GM18517 (cell line): Measurements from ENCODE around the gene RAPGEF2.
"Not testable (repeated sequence)": the region's sequence is repeated elsewhere in the genome, so short reads cannot be mapped to it uniquely, and the experiment has no call there.

ENCODE experiments used
- ATAC-seq: cut with Tn5 transposase; IDR thresholded peaks from one replicate; pipeline ENCODE4 v1.9.1; 2021; ENCODE audit warnings: mild to moderate bottlenecking, moderate library complexity; ENCODE audit not compliant: unreplicated experiment

Gene RAPGEF2

DNA sequence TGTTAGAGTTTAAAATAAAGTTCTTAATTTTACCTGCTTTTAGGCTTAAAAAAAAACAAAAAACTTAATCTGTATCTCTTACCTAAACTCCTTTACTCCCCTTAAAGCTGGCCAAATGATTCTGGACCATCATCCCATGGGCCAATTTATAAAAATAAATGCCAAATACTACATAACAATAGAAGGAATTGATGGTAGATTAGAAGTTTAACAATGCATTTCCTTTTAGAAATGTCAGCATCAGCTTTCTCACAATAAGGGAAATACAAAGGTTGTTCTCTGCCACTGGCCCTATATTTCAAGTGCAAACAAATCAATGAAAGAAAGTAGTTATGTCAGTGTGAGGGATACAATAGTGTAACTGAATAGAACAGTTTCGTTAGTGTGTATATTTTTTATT lies 5.7 kb upstream of the RAPGEF2 start:
- no peak for ATAC-seq

DNA sequence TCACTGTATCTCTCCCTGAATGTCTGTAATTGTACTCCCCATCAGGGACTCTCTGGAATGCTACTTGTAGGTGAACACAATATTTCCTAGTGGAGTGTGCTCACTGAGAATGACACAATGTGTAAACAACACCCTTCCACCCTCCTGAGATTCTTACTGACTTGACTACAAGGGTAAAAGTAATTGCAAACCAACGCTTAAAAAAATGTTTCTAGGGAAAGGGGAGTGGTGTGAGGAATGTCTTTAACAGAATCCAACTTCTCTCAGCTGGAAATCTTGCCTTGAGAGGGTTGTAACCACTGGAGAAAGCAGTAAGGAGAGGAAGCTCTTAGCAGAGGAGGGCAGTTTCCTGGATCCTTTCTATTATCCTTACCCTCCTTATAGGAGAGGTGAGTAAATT lies 5.1 kb upstream of the RAPGEF2 start:
- ATAC-seq, result no peak

DNA sequence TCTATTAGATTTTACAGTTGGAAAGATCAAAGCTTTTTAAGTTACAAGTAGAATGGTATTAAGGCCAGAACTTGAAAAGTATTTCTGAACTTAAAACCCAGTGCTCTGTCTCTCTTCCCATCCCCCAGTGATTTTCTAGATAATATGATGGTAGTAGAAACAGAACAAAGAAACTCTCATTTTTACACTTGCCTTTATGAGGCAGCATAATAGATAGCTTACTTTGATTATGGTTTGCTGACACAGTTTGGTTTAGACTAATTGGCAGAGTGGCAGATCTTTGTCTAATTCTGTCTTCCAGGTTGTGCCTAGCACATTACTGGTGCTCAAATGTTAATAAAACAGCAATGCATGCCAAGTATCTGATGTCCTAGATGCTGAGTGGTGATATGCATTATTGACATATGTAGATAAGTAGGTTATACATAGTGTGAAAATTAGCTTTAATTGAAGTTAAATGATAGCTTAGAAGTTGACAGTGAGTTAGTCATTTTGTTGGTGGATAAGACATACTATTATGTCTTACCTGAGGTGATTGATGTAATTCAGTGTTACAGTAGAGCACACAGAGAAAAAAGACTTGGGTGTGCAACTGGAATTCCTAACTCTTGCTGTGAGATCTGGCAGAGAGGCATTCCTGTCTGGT lies 4.3 kb upstream of the RAPGEF2 start:
- no peak for ATAC-seq

DNA sequence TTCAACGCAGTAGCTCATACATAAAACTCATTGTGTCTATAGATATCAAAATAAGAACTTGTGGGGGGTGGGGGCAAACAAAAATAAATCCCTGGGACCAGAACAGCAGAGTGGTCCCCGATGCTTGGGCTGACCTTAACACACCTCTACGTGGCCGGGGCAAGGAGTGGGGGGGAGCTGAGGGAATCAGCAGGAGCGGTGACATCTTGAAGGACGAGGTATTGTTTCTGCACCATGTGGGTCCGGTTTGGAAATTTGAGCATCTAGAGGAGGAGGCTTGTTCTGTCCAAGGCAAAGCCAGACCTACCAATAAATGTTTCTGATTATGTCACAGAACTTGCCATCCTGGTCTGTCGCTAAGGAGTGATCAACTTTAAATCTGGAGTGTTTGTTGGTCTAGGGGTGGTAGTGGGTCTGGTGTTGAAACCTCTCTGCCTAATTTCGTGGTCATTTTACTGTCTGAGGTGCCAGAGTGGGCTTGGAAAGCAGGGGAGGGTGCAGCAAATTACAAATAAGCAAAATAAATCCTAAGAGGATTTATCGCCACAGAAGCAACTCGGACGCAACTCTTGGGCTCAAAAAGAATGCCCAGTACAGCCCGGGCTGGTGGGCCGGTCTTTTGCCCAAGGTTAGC lies 774 bp upstream of the RAPGEF2 start:
- no peak for ATAC-seq

DNA sequence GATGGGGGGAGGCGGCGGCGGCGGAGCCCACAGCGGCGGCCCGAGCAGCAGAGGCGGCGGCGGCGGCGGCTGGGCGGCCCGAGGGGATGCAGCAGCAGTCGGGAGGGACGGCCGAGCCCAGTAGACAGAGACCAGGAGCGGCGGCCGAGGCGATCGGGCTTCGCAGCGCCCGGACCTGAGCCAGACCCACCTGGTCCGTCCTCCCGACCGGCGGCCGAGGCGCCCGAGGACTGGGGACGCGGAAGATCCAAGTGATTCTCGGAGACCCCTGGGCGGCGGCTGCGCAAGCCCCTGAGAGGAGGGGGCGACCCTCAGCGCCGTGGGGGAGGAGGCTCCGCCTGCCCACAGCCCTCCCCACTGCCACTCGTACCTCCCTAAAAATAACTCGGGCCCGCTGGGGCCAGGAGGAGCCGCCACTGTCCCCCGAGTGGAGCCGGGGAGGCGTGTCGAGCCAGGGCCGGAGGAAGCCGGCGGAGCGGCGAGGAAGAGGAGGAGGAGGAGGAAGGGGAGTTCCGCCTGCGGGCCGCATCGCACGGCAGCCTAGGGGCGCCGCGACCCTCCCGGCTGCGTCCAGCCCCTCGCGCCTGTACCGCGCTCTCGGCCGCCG lies 608 bp downstream of the RAPGEF2 start:
- peak; percentile 28 for ATAC-seq

DNA sequence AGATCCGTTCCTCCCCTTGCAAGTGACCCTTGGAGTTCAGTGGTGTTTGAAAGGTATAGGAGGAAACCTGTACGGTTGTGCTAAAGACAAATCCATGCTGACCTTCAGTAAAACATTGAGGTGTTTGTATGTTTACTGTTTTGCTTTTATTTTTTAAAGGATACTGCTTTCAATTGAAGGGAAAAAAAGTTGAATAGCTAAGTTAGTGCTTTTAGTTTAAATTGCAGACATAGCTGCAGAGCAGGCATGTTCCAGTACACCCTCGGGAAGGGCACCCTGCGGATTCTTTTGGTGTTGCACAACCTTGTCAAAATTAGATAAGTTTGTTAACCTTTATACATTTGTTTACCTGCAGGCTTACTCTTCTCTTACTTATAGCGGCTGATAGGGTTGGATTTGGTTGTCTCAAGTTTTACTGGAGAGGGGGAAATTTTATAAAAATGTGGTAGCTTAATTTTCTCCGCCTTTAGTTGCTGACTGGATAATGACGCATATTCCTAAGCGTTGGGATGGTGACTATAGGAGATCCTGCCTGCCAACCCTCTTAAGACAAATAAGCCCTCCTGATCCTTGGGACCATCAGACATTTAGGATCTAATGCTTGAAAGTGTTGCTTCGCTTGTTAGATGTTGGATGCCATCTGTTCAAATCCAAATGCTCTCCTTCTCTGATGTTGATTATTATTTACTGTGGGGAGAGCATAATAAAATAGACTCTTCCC lies 2.0 kb downstream of the RAPGEF2 start:
- no peak for ATAC-seq

DNA sequence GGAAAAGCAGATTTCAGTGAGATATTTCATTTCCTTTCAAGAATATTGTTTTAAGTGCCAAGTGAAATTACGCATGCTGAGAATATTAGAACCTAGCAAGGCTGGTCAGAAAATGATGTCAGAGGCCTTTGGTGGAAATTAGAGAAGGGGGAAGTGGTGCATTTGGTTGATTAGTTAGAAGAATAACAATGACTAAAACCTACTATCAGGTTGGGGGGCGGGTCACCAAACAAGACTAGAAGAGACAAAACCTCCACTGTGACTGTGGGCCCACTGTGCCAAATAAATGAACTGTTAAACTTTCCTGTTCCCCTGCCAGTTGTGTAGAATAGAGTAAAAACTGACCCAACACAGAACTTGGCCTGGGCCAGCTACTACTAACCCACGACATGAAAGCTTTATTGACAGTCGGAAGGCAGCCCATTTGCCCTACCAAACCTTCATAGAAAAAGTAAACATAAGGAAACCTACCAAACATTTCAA lies 2.9 kb downstream of the RAPGEF2 start:
- ATAC-seq, result peak; percentile 21

DNA sequence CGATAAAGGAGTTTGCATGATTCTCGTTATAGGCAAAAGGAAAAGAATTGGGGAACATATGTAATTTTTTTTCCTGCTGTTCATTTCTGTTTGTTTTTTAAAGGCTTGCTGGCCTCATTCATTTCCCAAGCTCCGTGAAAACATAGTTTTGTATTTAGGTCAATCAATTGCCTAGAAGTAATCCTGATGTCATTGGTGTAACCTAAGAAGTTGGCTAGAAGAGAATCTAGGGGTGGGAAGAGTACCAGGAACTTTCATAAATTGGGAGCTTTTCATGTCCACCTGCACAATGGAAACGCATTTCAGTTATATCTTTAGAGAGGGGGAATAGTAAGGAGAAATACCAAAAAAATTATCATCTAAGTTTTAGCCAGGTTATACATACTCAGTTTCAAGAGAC lies 3.8 kb downstream of the RAPGEF2 start:
- ATAC-seq, result no peak

DNA sequence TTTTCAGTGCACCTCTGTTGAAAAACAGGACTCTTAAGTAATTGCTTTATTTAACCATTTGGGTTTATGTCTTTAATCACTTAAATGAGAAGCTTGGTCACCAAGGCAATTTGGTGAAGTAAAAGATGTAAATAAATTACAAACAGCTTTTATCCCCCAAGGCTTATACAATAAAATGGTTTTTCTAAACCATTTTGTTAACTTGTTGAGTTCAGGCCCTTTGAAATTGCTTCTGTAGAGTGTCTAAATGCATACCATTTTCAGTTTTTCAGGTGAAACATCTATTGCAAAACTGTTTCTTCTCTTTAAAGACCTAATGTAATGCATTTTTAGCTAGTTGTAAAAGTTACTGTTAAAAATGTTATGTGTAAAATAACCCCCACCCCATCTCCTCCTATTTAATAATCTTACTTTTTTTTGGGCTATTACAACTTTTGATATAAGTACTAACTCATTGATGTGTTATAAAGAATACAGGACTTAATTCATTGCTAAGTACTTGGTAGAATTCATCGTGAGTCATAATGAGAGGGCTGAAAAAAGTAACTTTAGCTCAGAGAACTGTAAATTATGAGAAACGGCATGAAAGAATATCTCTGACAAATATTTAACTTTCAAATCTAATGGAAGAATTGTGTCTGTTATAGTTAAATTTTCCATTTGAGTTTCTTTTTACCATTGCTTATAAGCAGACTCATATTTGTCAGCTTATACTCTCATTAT lies 4.5 kb downstream of the RAPGEF2 start:
- no peak for ATAC-seq

DNA sequence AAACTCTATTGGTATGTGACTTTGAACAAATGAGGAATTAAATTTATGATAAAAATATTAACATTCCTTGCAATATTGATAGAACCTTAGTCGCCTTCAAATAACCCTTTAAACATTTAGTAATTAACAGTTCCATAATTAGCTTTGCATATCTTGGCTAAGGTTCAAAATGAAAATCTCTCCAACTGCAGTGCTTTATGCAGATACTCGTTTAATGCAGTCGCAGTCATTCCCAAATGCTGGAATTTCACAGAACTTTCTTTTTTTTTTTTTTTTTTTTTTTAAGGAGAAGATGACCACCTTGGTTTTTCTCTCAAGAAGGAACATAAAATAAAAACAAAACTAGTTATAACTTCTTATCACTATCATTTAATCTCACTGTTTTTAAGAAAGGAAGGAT lies 5.2 kb downstream of the RAPGEF2 start:
- ATAC-seq, result no peak

DNA sequence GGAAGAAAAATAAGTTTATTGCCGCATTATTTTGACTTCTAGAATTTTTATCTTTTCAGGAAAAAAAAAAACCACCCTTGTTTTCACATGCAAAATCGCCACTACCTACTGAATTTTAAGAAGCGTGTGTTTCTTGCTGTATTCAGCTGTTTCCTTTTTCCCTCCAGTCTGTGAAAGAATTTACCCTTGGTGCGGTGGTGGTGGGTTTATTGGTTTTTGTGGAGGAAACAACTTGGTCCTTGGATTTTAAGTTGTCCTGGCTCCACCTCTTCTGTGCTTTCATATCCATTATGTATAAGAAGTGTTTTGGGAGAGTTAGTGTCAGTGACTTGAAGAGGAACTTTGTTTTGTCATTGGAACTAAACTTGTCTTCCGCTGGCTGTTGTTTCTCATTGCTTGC lies 8.1 kb downstream of the RAPGEF2 start:
- ATAC-seq, result no peak

DNA sequence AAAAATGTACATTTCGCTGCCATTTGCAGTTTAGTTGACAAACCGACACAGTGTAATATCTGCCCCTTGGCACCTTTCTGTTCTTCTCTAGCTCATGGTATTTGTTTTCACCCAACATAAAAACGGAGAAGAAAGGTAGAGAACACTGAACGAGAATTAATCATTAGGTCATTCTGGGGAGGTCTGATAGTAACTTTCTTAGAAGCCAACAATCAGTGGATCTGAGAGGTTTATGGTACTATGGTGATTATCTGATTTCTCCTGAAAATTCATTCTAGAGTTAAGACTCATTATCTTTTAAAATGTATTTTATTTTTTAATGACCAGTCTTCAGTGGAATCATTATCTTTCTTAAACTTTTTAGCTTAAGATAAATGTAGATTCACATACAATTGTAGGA lies 8.5 kb downstream of the RAPGEF2 start:
- no peak for ATAC-seq

DNA sequence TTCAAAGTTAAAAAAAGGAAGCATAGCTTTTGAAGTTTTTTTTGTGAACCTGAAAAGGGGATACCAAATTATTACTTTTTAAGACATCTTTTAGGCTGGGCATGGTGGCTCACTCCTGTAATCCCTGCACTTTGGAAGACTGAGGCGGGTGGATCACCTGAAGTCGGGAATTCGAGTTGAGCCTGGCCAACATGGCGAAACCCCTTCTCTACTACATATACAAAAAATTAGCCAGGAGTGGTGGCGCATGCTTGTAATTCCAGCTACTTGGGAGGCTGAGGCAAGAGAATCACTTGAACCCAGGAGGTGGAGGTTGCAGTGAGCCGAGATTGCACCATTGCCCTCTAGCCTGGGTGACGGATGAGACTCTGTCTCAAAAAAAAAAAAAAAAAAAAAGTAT lies 10.5 kb downstream of the RAPGEF2 start:
- ATAC-seq, result not testable (repeated sequence)

DNA sequence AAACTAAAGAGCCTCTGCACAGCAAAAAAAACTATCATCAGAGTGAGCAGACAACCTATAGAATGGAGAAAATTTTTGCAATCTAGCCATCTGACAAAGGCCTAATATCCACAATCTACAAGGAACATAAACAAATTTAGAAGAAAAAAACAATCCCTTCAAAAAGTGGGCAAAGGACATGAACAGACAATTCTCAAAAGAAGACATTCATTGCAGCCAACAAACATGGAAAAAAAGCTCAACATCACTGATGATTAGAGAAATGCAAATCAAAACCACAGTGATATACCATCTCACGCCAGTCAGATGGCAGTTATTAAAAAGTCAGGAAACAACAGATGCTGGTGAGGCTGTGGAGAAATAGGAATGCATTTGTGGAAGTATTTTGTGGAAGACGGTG lies 13.2 kb downstream of the RAPGEF2 start:
- ATAC-seq, result not testable (repeated sequence)

DNA sequence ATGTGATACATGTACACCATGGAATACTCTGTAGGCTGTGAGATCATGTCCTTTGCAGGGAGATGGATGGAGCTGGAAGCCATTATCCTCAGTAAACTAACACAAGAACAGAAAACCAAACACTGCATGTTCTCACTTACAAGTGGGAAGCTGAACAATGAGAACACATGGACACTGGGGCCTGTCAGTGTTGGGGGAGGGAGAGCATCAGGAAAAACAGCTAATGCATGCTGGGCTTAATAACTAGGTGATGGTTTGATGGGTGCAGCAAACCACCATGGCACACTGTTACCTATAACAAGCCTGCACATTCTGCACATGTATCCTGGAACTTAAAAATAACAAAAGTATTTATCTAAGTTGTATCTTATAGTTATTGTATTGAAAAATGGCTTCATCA lies 13.8 kb downstream of the RAPGEF2 start:
- ATAC-seq, result not testable (repeated sequence)

DNA sequence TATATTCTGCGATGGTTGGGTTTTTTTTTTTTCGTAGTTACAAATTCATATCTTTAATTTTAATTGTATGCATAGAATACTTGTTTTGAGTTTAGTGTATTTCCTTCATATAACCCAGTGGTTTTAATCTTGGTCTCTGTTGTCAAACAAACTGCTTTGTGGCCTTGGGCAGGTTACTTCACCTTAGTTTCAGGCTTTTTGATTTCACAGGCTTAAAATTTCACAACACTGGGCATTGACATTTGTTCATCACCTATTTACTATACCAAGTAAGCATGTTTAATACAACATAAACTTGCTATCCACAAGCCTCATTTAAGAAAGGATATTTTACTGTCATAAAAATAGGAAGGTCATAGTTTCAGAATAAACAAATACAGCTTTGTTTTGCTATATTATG lies 14.7 kb downstream of the RAPGEF2 start:
- ATAC-seq, result no peak

DNA sequence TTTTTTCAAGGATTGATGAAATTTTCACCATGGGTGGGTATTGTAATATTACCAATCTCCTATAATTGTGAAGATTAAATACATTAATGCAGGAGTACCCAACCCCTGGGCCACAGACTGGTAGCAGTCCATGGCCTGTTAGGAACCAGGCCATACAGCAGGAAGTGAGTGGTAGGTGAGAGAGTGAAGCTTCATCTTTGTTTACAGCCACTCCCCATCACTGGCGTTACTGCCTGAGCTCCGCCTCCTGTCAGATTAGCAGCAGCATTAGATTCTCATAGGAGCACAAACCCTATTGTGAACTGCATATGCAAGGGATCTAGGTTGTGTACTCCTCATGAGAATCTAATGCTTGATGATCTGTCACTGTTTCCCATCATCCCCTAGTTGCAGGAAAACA lies 15.1 kb downstream of the RAPGEF2 start:
- no peak for ATAC-seq

DNA sequence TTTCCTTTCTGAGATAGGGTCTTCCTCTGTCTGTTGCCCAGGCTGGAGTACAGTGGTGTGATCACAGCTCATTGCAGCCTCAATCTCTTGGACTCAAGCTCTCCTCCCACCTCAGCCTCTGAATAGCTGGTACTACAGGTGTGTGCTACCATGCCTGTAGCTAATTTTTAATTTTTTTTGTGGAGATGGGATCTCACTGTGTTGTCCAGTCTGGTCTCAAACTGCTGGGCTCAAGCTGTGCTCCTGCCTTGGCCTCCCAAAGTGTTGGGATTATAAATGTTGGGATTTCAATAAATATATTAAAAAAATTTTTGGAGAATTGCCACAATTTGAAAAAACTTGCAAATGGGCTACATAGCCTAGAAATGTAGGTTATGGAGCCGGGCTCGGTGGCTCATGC lies 18.5 kb downstream of the RAPGEF2 start:
- ATAC-seq, result no peak

DNA sequence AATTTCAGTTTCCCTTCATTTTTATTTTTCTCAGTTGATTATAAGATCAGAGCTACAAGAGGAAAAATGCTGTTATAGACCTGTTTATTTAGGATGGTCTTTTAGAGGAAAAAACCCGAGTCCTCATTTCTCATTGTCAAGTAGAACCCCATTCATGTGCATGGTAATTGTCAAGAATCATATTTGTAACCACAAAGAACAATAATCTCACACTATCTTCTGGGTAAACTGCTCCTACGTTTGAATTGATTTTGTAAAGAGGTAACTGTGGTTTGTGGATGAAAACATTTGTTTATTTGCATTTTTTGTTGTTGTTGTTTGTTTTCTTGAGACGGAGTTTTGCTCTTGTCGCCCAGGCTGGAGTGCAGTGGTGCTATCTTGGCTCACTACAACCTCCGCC lies 23.8 kb downstream of the RAPGEF2 start:
- ATAC-seq, result no peak

DNA sequence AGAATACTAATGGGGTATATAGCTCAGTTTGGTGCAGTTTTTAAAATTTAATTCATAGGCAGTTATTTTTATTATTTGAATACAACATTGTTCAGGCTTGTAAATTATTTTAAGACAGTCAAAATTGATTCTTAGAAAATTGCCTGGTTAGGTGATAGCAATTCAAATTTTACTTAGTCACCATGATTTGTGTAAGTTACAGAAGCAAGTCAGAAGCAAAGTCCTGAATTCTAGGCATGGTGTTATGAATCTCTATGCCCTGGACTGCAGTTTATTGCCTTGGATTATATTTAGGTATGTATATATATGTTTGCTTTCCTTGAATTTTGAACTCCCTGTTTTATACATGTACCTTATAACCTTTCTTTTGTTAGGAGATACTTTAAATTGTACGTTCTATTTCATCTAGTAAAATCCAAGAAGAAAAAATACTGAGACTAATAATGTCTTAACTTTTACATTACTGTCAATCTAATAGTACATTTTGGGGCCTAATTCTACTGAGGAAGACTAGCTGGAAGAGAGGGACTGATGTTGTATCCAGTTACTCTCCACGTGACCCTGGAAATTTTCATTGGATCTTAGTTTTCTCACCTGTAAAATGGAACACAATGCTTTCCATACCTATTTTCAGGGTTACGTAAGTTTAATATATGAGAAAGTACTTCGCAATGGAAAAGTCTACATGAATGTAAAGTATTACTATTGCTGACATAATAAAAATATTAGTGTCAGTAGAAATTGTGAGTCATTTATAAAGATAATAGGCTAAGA lies 25.1 kb downstream of the RAPGEF2 start:
- no peak for ATAC-seq
